Mesendoderm (in vitro differentiated cells): Measurements from ENCODE around the gene PKHD1.

Source experiments
- DNase-seq: peaks from one replicate; pipeline ENCODE4 v3.0.0; 2013
- H2AK5ac ChIP-seq: 2 replicates; pipeline ENCODE4 v1.6.1; 2013; ENCODE audit warnings: low read length, inconsistent platforms
- H2BK120ac ChIP-seq: 2 replicates; pipeline ENCODE4 v1.6.1; 2013; ENCODE audit warnings: low read depth, mild to moderate bottlenecking, low read length, moderate library complexity, mixed read lengths
- H2BK15ac ChIP-seq: replicated peaks from 2 replicates; pipeline ENCODE4 v1.6.1; 2013; ENCODE audit warnings: low read depth, mild to moderate bottlenecking, moderate library complexity
- H2BK5ac ChIP-seq: 2 replicates; pipeline ENCODE4 v1.6.1; 2013; ENCODE audit warnings: low read length, inconsistent platforms
- H3K18ac ChIP-seq: 2 replicates; pipeline ENCODE4 v1.6.1; 2013; ENCODE audit warnings: mild to moderate bottlenecking, low read length, mixed read lengths
- H3K23ac ChIP-seq: one replicate; pipeline ENCODE4 v1.6.1; 2013; ENCODE audit warnings: low read length
- H3K27ac ChIP-seq: 2 replicates; pipeline ENCODE4 v1.5.1; 2013; ENCODE audit warnings: low read depth, mild to moderate bottlenecking, inconsistent platforms, low read length, moderate library complexity
- H3K27me3 ChIP-seq: 2 replicates; pipeline ENCODE4 v1.6.1; 2013; ENCODE audit warnings: low read length, control low read depth, mild to moderate bottlenecking, inconsistent platforms; ENCODE audit not compliant: insufficient read depth, poor library complexity
- H3K36me3 ChIP-seq: 2 replicates; pipeline ENCODE4 v1.6.1; 2013; ENCODE audit warnings: low read length, inconsistent platforms; ENCODE audit not compliant: control insufficient read depth, insufficient read depth
- H3K4ac ChIP-seq: one replicate; pipeline ENCODE4 v1.6.1; 2013; ENCODE audit warnings: low read depth, mild to moderate bottlenecking, low read length, moderate library complexity
- H3K4me1 ChIP-seq: 2 replicates; pipeline ENCODE4 v1.6.1; 2013; ENCODE audit warnings: low read depth, low read length, inconsistent platforms; ENCODE audit not compliant: control insufficient read depth
- H3K4me2 ChIP-seq: 2 replicates; pipeline ENCODE4 v1.6.1; 2013; ENCODE audit warnings: low read length
- H3K4me3 ChIP-seq: 2 replicates; pipeline ENCODE4 v1.5.1; 2013; ENCODE audit warnings: mild to moderate bottlenecking, low read length
- H3K56ac ChIP-seq: one replicate; pipeline ENCODE4 v1.6.1; 2013; ENCODE audit warnings: low read length
- H3K79me1 ChIP-seq: 2 replicates; pipeline ENCODE4 v1.6.1; 2013; ENCODE audit warnings: low read length, inconsistent platforms
- H3K79me2 ChIP-seq: 2 replicates; pipeline ENCODE4 v1.6.1; 2013; ENCODE audit warnings: mild to moderate bottlenecking, low read length; ENCODE audit not compliant: control insufficient read depth, insufficient read depth
- H3K9ac ChIP-seq: 2 replicates; pipeline ENCODE4 v1.6.1; 2013; ENCODE audit warnings: low read length, inconsistent platforms
- H4K5ac ChIP-seq: one replicate; pipeline ENCODE4 v1.6.1; 2013; ENCODE audit warnings: low read length
- H4K8ac ChIP-seq: one replicate; pipeline ENCODE4 v1.6.1; 2013; ENCODE audit warnings: low read depth, mild to moderate bottlenecking, control low read depth, low read length, moderate library complexity
- WGBS: extraction: QIAGEN DNeasy Blood & Tissue Kit; methylation state at CpG from one replicate; pipeline ENCODE4 v1.1.7; 2013; ENCODE audit warnings: low lambda C conversion rate, missing lambda C conversion rate; ENCODE audit not compliant: insufficient coverage; ENCODE audit errors: extremely low coverage; 5-methylcytosine and 5-hydroxymethylcytosine counted together

Gene PKHD1

GRCh38 chr6:51800603-51801002, 286.8 kb downstream of the PKHD1 start:
- Histone ChIP-seq H3K27ac (no peak overlapping the region), H4K5ac (no peak overlapping the region), H3K56ac (no peak overlapping the region), H3K18ac (no peak overlapping the region), H2BK120ac (no peak overlapping the region), H3K79me2 (no peaks in the 10 kb centered on the region), H3K23ac (no peak overlapping the region), H2BK5ac (no peak overlapping the region), H4K8ac (no peak overlapping the region), H3K27me3 (no peaks in the 10 kb centered on the region), H2BK15ac (no peak overlapping the region), H3K79me1 (no peaks in the 10 kb centered on the region), H3K4me1 (no peaks in the 10 kb centered on the region), H3K4me3 (no peak overlapping the region), H2AK5ac (no peak overlapping the region), H3K36me3 (no peaks in the 10 kb centered on the region), H3K9ac (no peak overlapping the region), H3K4me2 (no peak overlapping the region), H3K4ac (no peak overlapping the region)
- DNase-seq: no peak

GRCh38 chr6:51793393-51793792, 294.0 kb downstream of the PKHD1 start:
- Histone ChIP-seq H2AK5ac (no peak overlapping the region), H3K4ac (no peak overlapping the region), H4K5ac (no peak overlapping the region), H4K8ac (no peak overlapping the region), H3K79me1 (no peaks in the 10 kb centered on the region), H3K79me2 (no peaks in the 10 kb centered on the region), H3K4me3 (no peak overlapping the region), H3K9ac (no peak overlapping the region), H2BK5ac (no peak overlapping the region), H3K4me2 (no peak overlapping the region), H3K18ac (no peak overlapping the region), H3K4me1 (no peaks in the 10 kb centered on the region), H2BK15ac (no peak overlapping the region), H2BK120ac (no peak overlapping the region), H3K27ac (no peak overlapping the region), H3K23ac (no peak overlapping the region), H3K56ac (no peak overlapping the region), H3K36me3 (no peaks in the 10 kb centered on the region), H3K27me3 (no peaks in the 10 kb centered on the region)
- no peak for DNase-seq
- no CpG with 5 or more reads among the region's 3 CpGs for WGBS

DNA sequence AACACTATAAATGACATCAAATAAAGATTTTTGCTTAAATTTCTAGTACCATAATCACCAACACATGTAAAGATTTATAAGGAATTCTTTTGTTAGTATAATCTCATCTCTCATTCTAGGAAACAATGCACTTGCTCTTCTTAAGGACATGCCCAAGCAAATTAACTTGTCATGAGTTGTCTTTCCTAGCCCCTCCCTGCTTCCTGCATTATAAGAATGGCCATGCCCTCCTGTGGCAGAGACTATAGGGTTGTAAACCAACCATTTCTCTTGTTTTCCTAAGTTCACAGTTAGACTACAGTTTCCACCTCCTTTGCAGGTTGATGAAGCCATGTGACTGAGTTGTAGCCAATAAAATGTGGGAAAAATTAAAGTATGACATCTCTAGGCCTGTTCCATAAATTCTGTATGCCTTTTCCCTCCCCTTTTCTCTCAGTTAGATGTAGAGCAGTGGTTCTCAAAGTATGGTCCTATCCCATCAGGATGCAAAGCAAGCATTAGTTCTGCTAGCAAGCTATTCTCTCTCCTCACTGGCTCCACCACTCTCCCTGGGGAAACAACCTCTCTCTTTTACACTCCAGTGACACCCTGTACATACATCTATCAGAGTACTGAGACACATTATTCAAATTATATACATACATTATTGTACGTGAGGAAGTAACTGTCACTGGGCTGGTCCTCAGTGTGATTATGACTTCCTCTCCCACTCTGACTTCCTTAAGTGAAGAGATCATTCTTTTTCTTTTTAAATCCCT, 295.0 kb downstream of the PKHD1 start:
- Histone ChIP-seq H3K4ac (no peak overlapping the region), H3K4me3 (no peak overlapping the region), H3K23ac (no peak overlapping the region), H4K5ac (no peak overlapping the region), H2BK120ac (no peak overlapping the region), H4K8ac (no peak overlapping the region), H3K36me3 (no peaks in the 10 kb centered on the region), H2BK15ac (no peak overlapping the region), H2BK5ac (no peak overlapping the region), H3K4me1 (no peaks in the 10 kb centered on the region), H3K79me1 (no peaks in the 10 kb centered on the region), H3K27ac (no peak overlapping the region), H3K9ac (no peak overlapping the region), H3K18ac (no peak overlapping the region), H3K27me3 (no peaks in the 10 kb centered on the region), H2AK5ac (no peak overlapping the region), H3K56ac (no peak overlapping the region), H3K79me2 (no peaks in the 10 kb centered on the region), H3K4me2 (no peak overlapping the region)
- DNase-seq: no peak
- WGBS: no CpG with 5 or more reads among the region's 1 CpG

DNA sequence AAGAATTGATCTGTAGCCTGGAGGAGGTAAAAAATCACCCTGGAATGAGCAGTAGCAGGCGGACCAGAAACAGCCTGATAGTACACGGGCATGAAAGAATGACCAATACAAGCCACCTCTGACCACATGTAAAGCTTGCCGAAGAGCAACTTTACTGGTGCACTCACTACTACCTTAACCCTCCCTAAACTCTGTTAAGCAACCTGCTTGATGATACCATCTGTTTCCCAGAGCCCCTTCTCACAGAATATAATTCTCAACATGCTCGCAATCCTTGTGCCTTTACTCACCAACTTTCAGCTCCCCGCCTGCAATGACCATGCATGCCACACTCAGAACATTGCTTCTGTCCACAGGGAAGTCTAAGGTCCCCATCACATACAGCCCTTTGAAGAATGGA, 296.5 kb downstream of the PKHD1 start:
- Histone ChIP-seq H3K27ac (no peak overlapping the region), H3K23ac (no peak overlapping the region), H2BK5ac (no peak overlapping the region), H3K4me2 (no peak overlapping the region), H3K27me3 (no peaks in the 10 kb centered on the region), H3K4ac (no peak overlapping the region), H2BK15ac (no peak overlapping the region), H3K79me2 (no peaks in the 10 kb centered on the region), H3K4me3 (no peak overlapping the region), H3K79me1 (no peaks in the 10 kb centered on the region), H3K18ac (no peak overlapping the region), H3K56ac (no peak overlapping the region), H2AK5ac (no peak overlapping the region), H3K4me1 (no peaks in the 10 kb centered on the region), H4K8ac (no peak overlapping the region), H3K9ac (no peak overlapping the region), H3K36me3 (no peaks in the 10 kb centered on the region), H2BK120ac (no peak overlapping the region), H4K5ac (no peak overlapping the region)
- no CpG with 5 or more reads among the region's 5 CpGs for WGBS
- DNase-seq: no peak

GRCh38 chr6:51788121-51788520, 299.3 kb downstream of the PKHD1 start:
- no CpG with 5 or more reads among the region's 1 CpG for WGBS
- no peaks in the 10 kb centered on the region for H3K79me2 ChIP-seq
- no peak overlapping the region for H3K9ac ChIP-seq
- no peak overlapping the region for H2BK15ac ChIP-seq
- no peak overlapping the region for H4K5ac ChIP-seq
- no peaks in the 10 kb centered on the region for H3K4me1 ChIP-seq
- H3K56ac ChIP-seq: no peak overlapping the region
- H2BK5ac ChIP-seq: no peak overlapping the region
- H3K23ac ChIP-seq: no peak overlapping the region
- H3K4me2 ChIP-seq: no peak overlapping the region
- no peak for DNase-seq
- no peak overlapping the region for H4K8ac ChIP-seq
- no peaks in the 10 kb centered on the region for H3K79me1 ChIP-seq
- H3K36me3 ChIP-seq: no peaks in the 10 kb centered on the region
- H3K4ac ChIP-seq: no peak overlapping the region
- no peaks in the 10 kb centered on the region for H3K27me3 ChIP-seq
- no peak overlapping the region for H2BK120ac ChIP-seq
- H3K4me3 ChIP-seq: no peak overlapping the region
- H3K18ac ChIP-seq: no peak overlapping the region
- no peak overlapping the region for H2AK5ac ChIP-seq
- no peak overlapping the region for H3K27ac ChIP-seq

DNA sequence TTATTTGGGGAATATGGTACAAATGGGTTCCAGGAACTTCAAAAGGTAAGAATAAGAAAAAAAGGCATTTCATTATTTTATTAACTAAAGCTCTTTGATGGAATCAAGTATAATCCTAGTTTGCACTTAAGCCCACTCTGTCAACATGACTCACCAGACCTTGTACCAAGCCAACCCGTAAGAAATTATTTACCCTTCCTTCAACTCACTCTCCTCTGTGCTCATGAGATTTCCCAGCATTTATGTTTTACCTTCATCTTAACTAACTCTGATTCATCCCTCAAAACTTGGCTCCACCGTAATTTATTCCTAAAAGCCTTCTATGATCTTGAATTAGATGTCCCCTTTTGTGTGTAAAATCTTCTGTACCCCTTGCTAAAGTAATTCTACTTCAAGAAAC, 308.7 kb downstream of the PKHD1 start:
- WGBS: no CpG with 5 or more reads among the region's 2 CpGs
- Histone ChIP-seq H2BK5ac (no peak overlapping the region), H3K9ac (no peak overlapping the region), H4K5ac (no peak overlapping the region), H3K4ac (no peak overlapping the region), H3K79me2 (no peaks in the 10 kb centered on the region), H3K4me1 (no peaks in the 10 kb centered on the region), H3K27ac (no peak overlapping the region), H3K18ac (no peak overlapping the region), H2BK15ac (no peak overlapping the region), H2AK5ac (no peak overlapping the region), H3K4me2 (no peak overlapping the region), H3K23ac (no peak overlapping the region), H3K36me3 (no peaks in the 10 kb centered on the region), H3K56ac (no peak overlapping the region), H3K4me3 (no peak overlapping the region), H3K27me3 (no peaks in the 10 kb centered on the region), H3K79me1 (no peaks in the 10 kb centered on the region), H2BK120ac (no peak overlapping the region), H4K8ac (no peak overlapping the region)
- DNase-seq: no peak
